ENCODE data around the gene GRM7. TPM values are rescaled to one million over a fixed set of nuclear protein-coding genes. Genes with fewer than 3 reads are reported as not detected.

GRM7 gene
- total and polyA plus RNA-seq, 9 donors = 0.18 to 0.85 (median 0.26) TPM; not detected in 3

DNA sequence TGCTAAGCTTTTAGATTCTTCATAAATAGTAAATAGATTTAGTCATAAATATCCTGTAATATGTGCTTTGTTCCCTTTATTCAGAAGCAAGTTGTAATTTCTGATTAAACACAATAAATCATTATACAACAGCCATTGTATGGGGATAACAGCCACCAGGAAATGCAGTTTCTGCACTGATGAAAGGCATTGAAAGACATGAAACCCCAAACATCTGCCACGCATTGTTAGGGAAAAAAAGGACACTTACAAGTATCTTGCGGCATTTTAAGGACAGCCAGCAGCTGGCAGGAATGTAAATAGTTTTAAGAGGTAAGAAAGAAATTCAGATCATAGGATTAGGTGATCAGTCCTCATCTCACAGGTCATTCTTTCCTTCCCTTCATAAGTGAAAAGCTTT, 839.6 kb downstream of the GRM7 start:
- H3K4me1 ChIP-seq (ENCODE audit: insufficient read depth) = no peaks in the 10 kb centered on the region
- H3K27me3 ChIP-seq = no peaks in the 10 kb centered on the region
- H3K4me3 ChIP-seq = no peak overlapping the region
- intact Hi-C loops (cut with DNase I) = no loop called here
- no peaks in the 10 kb centered on the region for H3K9me3 ChIP-seq
- WGBS, 3 donors = 84 to 89% (median 88%) methylated on average over 2 of the region's 2 CpGs
- H3K36me3 ChIP-seq = no peaks in the 10 kb centered on the region
- no peak for DNase-seq
- no peak for TF ChIP-seq CTCF (IDR thresholded peaks at IDR 0.05)
- no peak overlapping the region for H3K27ac ChIP-seq

- no peak overlapping the region for H3K4me3 ChIP-seq
- no peak overlapping the region for H3K27ac ChIP-seq
- H3K9me3 ChIP-seq = no peaks in the 10 kb centered on the region
- WGBS, 3 donors = 90 to 91% (median 91%) methylated on average over 6 of the region's 6 CpGs
- H3K36me3 ChIP-seq = no peaks in the 10 kb centered on the region
- intact Hi-C loops (cut with DNase I) = no loop called here
- H3K27me3 ChIP-seq = no peaks in the 10 kb centered on the region
- no peaks in the 10 kb centered on the region for H3K4me1 ChIP-seq (ENCODE audit: insufficient read depth)
- TF ChIP-seq EP300 (IDR thresholded peaks at IDR 0.05) = no peak
- TF ChIP-seq CTCF (IDR thresholded peaks at IDR 0.05) = no peak
- TF ChIP-seq POLR2A (IDR thresholded peaks at IDR 0.05) = no peak
- no peak for DNase-seq
Observed at GRCh38 chr3:7700977-7701376, 840.1 kb downstream of the GRM7 start.

- intact Hi-C loops (cut with DNase I) = no loop called here
- TF ChIP-seq CTCF (IDR thresholded peaks at IDR 0.05) (no peak), POLR2A (IDR thresholded peaks at IDR 0.05) (no peak), EP300 (IDR thresholded peaks at IDR 0.05) (no peak)
- no peaks in the 10 kb centered on the region for H3K36me3 ChIP-seq
- no peaks in the 10 kb centered on the region for H3K9me3 ChIP-seq
- H3K4me3 ChIP-seq = no peak overlapping the region
- no peaks in the 10 kb centered on the region for H3K4me1 ChIP-seq (ENCODE audit: insufficient read depth)
- no peak for DNase-seq
- 73 to 90% (median 82%) methylated on average over 3 of the region's 3 CpGs for WGBS, 3 donors
- no peaks in the 10 kb centered on the region for H3K27me3 ChIP-seq
- H3K27ac ChIP-seq = no peak overlapping the region
Observed at GRCh38 chr3:7707187-7707586, 846.3 kb downstream of the GRM7 start.

GRCh38 chr3:7709376-7710082, 848.6 kb downstream of the GRM7 start:
- H3K4me3 ChIP-seq = no peak overlapping the region
- H3K27me3 ChIP-seq = no peaks in the 10 kb centered on the region
- intact Hi-C loops (cut with DNase I) = no loop called here
- H3K4me1 ChIP-seq (ENCODE audit: insufficient read depth) = no peaks in the 10 kb centered on the region
- no peak for DNase-seq
- H3K9me3 ChIP-seq = no peaks in the 10 kb centered on the region
- TF ChIP-seq POLR2A (IDR thresholded peaks at IDR 0.05) (no peak), CTCF (IDR thresholded peaks at IDR 0.05) (no peak), EP300 (IDR thresholded peaks at IDR 0.05) (no peak)
- H3K27ac ChIP-seq = no peak overlapping the region
- WGBS, 3 donors = 50 to 65% (median 59%) methylated on average over 5 of the region's 5 CpGs
- no peaks in the 10 kb centered on the region for H3K36me3 ChIP-seq
